HCT116 (cell line): Measurements from ENCODE around the gene TENM3.

ENCODE experiments used
- CBX3 ChIP-seq: IDR thresholded peaks from 2 replicates; pipeline ENCODE4 v1.6.1; 2012; ENCODE audit warnings: low read depth
- CTCF ChIP-seq, 3 experiments: fragments of 200-600 bp in 1 of 3; sonication (generic) in 1 of 3; IDR thresholded peaks in 2 of 3; conservative IDR thresholded peaks in 1 of 3; 2 replicates each; pipeline ENCODE4 v1.5.1; 2012 to 2017; ENCODE audit warnings: low read depth in 2 of 3, low read length in 2 of 3, antibody characterized with exemption in 1 of 3, borderline replicate concordance in 1 of 3, control low read depth in 1 of 3, mild to moderate bottlenecking in 1 of 3, mixed read lengths in 1 of 3, mixed run types in 1 of 3, moderate library complexity in 1 of 3; ENCODE audit not compliant: insufficient read depth in 1 of 3
- EZH2 ChIP-seq: fragments of 200-600 bp; sonication (generic); IDR thresholded peaks from 2 replicates; pipeline ENCODE4 v1.6.1; 2017; ENCODE audit warnings: antibody characterized with exemption, mixed run types
- MAX ChIP-seq: IDR thresholded peaks from 2 replicates; pipeline ENCODE4 v1.6.1; 2012
- POLR2A ChIP-seq: IDR thresholded peaks from 2 replicates; pipeline ENCODE4 v1.7.0; 2011; ENCODE audit warnings: borderline replicate concordance; ENCODE audit not compliant: insufficient read depth, insufficient read length; ENCODE audit errors: extremely low read depth
- POLR2AphosphoS5 ChIP-seq: IDR thresholded peaks from 2 replicates; pipeline ENCODE4 v1.6.1; 2011; ENCODE audit warnings: mild to moderate bottlenecking, low read depth, low read length, moderate library complexity
- REST ChIP-seq: IDR thresholded peaks from 2 replicates; pipeline ENCODE4 v1.6.1; 2012; ENCODE audit warnings: low read depth
- TCF7L2 ChIP-seq: IDR thresholded peaks from 2 replicates; pipeline ENCODE4 v1.7.0; 2011; ENCODE audit warnings: borderline replicate concordance, inconsistent platforms; ENCODE audit not compliant: insufficient read depth, insufficient read length; ENCODE audit errors: extremely low read depth
- TF ChIP-seq, protein P1 (sequence below): IDR thresholded peaks from 2 replicates; pipeline ENCODE4 v1.6.1; 2011; ENCODE audit warnings: mild to moderate bottlenecking, low read length, moderate library complexity; ENCODE audit not compliant: insufficient replicate concordance; ENCODE audit errors: extremely low read depth
- TF ChIP-seq, protein P2 (sequence below): IDR thresholded peaks from 2 replicates; pipeline ENCODE4 v1.6.1; 2012

DNA sequence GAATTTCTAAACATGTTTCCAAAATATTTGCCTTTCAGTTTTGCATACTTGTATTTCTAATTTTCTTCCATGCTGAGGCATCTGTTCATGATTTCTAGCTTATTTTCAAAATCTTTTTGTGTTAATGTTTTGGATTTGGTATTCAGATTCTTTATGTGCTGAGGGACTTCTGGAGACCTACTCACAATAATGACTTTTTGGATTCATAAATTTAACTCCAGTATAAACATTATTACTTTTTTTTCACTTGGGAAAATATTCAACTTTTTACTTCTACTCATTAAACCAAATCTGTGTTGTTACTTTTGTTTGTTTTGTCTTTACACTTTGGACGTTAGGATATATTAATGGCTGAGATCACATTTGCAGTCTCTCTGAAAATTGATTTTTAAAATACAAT lies 183.7 kb downstream of the TENM3 start:
- TF ChIP-seq CTCF (IDR thresholded peaks at IDR 0.05 in 2 of 3, conservative IDR thresholded peaks at IDR 0.05 in 1 of 3; ENCODE audit: borderline replicate concordance in 1 of 3, insufficient read depth in 1 of 3, low read depth in 2 of 3, low read length in 2 of 3) (no peak), POLR2A (no peak), EZH2 (no peak), POLR2AphosphoS5 (no peak), MAX (no peak), CBX3 (no peak), TCF7L2 (no peak), REST (no peak)
- TF ChIP-seq, protein P1, sequence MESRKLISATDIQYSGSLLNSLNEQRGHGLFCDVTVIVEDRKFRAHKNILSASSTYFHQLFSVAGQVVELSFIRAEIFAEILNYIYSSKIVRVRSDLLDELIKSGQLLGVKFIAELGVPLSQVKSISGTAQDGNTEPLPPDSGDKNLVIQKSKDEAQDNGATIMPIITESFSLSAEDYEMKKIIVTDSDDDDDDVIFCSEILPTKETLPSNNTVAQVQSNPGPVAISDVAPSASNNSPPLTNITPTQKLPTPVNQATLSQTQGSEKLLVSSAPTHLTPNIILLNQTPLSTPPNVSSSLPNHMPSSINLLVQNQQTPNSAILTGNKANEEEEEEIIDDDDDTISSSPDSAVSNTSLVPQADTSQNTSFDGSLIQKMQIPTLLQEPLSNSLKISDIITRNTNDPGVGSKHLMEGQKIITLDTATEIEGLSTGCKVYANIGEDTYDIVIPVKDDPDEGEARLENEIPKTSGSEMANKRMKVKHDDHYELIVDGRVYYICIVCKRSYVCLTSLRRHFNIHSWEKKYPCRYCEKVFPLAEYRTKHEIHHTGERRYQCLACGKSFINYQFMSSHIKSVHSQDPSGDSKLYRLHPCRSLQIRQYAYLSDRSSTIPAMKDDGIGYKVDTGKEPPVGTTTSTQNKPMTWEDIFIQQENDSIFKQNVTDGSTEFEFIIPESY, result no peak
- TF ChIP-seq, protein P2, sequence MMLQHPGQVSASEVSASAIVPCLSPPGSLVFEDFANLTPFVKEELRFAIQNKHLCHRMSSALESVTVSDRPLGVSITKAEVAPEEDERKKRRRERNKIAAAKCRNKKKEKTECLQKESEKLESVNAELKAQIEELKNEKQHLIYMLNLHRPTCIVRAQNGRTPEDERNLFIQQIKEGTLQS, result no peak
